DMS 273 treated with DMSO at 0.1 percent for 48 hours (cell line): ENCODE data around the gene OTUB2.

Experiments used
- DNase-seq: peaks from one replicate; lab custom pipeline; 2025; lab: John Stamatoyannopoulos, UW

Gene OTUB2

DNA sequence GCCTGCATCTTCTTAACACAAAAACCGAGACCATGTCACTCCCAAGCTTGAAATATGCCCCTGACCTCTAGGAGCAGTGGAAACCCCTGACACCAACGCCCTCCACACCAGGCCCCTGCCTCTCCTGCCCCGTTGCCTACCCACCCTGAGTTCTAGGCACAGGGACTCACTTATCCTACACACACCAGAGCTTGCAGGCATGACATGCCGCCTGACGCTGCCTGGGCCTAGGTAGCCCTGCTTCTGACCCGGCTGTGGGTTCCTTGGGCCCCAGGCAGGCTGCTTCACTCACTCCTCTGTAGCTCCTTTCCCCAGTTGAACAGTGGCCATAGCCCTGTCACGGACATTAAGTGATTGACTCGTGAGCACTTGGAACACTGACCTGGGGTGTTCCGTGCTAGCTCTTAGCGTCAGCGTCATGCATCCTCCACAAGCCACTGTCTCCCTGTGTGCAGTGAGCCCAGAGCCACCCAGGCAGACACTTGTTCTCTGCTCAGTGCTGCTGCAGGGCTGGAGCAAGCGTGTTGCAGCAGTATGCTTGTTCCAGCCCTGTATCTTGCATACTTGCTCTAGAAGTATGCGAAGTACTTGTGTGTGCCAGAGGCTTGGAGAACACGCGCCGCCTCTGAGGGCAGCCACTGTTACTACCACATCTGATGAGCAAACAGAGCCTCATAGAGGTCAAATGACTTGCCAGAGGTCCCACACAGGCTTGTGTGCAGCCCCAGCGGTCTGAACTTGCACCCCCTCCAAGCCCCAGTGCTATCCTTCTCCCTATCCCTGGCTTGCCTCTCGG is 15.6 kb downstream of the OTUB2 start:
- no peak for DNase-seq

DNA sequence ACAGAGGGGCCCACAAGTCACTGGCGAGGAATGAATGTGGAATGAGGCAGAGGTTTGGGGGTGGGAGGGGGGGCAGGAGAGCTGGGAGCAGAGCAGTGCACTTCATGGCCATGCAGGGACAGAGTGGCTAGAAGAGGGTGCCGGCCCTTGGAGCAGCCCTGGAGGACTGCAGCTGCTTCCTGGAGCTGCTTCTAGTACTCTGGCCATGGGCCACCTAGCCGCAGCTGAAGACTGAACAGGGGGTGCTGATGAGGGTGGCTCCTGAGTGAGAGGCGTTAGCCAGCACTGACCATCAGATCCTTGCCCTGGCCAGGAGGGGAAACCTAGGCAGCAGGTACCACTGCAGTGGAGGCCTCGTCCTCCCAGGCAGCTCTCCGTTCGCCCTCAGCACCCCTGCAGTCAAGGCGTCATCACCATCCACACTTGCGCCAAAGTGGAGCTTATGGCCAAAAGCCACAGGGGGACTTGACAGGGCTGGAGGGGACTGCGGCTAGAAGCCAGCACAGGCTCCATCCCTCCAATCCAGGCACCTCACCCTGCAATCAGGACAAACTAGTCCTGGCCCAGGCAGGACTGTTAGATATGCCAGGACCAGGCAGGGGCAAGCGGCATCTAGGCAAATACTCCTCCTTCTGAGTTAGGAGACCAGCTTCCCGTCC is 16.4 kb downstream of the OTUB2 start:
- DNase-seq: no peak

DNA sequence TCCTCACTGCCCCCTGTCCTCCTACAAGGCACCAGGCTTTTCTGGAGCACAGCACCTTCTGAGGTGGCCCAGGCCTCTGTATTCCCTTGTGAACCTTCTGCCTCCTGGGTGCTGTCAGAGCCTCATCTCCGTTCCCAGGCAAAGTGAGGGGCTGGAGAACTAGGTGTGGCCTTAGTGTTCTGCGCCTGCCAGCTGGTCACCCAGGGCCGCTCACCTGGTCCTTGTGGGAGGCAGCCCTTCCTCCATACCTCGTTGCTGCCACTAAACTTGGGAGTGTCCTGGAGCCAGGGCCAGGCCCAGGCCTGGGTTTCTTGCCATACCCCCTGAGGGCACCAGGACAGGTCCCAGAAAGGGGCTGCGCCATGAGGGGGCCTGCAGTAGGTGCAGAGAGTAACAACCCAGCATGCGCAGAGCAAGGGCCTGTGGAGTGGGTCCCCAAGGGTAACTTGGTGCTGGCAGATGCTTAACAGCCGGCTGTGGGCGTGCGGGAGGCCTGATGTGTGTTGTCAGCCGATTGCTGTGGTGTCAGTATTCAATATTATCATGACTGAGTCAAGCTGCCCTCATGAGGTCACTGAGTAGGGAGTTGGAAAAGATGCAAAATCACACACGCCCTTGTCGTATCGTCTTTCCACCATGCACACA is 17.1 kb downstream of the OTUB2 start:
- no peak for DNase-seq

DNA sequence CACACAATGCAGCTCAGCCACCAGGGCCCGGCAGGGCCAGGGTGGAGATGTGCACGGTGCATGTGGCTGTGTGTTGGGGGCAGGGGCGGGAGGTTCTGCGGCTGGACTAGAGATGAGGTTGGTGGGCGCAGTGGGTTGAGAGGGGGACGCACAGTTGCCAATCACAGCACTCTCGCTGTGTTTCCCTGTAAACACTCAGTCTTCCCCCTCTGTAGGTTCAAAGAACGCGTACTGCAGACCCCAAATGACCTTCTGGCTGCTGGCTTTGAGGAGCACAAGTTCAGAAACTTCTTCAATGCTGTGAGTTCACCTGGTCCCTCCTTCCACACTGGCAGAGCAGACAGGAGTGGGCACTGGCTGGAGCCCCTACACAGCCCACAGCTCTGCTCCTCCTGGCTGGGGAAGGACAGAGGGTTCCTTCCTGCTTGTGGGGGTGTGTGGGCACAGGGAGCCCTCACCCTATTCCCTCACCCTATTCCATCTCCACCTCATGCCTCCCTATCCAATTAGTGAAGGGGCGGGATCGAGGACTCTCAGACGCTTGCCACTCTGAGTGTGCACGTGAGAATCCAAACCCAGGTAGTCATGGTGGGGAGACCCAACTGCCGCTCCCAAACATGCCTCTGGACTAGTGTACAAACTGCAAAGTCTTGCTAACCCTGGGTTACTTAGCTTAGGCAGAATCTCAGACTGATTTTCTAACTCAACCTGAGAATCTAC is 17.8 kb downstream of the OTUB2 start:
- no peak for DNase-seq

GRCh38 chr14:94044476-94045091 is 18.4 kb downstream of the OTUB2 start:
- no peak for DNase-seq

- DNase-seq: no peak
Observed at GRCh38 chr14:94045101-94045500, 19.0 kb downstream of the OTUB2 start.

GRCh38 chr14:94045563-94046345 is 19.6 kb downstream of the OTUB2 start:
- DNase-seq: no peak

DNA sequence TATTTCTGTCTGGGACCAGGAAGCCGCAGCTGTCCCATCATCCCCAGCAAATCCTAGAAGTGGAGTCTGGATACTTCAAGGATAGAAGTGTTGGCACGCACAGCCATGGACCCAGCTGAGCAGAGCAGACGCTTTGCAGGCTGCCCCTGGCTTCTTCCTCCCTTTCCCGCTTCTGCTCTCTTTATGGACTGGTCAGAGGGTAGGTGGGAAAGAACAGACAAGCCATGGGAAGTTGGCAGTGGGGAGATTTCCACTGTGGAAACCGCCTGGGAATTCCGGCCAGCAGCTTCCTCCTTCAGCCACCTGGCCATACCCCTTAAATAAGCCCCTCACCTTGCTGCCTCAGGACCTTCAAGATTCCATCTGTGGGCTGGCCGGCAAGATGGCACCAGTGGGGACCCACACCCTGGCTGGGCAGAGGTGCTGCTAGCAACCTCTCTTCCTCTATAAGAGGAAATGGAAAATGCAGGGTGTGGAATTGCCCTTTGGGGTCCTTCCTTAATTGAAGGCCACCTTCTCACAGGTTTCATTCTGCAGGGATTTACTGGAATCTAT is 20.6 kb downstream of the OTUB2 start:
- DNase-seq: no peak

DNA sequence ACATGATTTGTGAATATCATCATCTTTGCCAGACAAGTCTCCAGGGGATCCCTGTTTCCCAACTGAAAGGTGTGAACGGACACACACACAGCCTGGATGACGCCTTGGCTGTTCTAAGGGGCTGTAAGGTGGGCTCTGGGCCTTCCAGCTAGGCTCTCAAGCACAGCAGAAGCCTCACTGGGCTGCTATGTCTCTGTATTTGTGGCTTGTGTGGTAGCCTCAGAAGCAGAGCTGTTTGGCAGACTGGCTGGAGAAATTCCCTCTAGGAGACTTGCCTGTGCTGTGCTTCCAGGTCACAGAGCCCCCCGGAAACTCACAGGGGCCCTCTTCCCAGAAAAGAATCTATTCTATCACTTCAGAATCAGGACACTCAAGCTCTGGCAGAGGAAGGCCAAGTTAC is 21.4 kb downstream of the OTUB2 start:
- DNase-seq: no peak

- no peak for DNase-seq
Observed at GRCh38 chr14:94048691-94049624, 22.8 kb downstream of the OTUB2 start.

DNA sequence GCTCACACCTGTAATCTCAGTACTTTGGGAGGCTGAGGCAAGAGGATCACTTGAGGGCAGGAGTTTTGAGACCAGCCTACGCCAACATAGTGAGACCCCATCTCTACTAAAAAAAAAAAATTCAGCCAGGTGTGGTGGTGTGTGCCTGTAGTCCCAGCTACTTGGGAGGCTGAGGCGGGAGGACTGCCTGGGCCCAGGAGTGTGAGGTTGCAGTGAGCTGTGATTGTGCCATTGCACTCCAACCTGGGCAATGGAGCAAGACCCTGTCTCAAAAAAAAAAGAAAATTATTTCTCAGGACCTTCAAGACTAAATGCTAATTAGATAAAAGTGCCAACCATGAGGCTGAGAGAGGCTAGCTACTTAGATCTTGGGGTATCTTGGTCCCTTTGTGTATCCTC is 23.5 kb downstream of the OTUB2 start:
- no peak for DNase-seq

DNA sequence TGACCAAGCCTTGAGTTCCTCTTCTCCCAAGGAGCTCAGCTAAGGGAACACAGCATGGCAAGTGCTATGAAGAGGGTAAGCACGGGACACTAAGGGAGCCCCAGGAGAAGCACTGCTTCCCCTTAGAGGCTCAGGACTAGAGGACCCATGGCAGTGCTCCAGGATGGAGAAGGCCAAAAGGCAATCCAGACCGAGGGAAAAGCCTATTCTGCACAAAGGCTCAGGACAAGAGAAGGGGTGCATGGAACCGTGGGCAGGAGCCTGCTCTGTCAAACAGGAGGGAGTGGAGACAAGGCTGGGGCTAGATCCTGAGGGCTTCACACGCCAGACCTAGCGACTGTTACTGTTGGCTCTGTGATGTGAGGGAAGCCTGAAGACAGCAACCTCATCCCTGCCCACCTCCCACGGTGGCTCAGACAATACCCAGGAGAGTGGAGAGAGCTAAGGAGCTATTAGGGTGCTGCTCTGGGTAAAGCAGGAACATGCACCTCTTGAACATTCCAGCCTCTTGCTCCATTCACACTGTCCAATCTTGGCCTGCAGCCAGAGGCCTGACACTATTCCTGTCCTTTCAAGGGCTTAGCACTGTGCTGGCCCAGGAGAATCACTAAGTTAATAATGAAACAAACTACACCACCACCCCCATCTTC is 24.2 kb downstream of the OTUB2 start:
- no peak for DNase-seq

DNA sequence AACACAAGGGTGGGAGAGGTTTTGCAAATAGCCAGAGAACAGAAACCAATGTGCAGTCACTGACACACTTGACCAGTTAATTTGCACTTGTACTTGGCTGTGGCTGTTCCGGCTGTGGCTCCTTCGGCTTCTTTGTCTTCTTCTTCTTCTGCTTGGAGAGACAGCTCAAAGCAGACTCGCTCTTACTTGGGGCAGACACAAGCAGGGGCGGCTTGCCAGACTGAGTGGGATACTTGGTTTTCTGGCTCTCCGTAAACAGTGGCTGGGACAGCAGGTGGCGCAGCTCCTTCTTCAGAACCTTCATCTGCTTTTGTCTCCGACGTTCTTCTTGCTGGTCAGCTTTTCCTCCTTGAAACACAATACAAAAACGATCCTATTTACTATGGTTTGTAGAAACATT is 25.0 kb downstream of the OTUB2 start:
- no peak for DNase-seq

DNA sequence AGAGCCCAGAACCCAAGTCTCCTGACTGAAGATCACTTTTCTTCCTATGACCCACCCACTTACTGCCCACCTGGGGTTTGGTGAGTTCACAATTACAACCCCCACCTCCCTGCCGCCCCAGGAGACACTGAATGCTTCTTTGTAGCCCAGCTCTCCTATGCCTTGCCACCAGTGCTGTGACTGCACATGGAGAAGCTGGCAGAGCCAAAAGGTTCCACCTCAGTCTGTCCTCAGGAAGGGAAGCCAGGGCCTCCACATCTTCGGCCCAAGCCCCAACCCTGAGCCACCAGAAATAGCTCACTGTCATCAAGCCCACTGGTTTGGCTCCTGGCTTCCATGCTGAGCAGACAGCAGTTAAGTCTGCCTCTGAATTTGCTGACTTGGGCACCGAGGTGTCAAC is 25.6 kb downstream of the OTUB2 start:
- DNase-seq: no peak

DNA sequence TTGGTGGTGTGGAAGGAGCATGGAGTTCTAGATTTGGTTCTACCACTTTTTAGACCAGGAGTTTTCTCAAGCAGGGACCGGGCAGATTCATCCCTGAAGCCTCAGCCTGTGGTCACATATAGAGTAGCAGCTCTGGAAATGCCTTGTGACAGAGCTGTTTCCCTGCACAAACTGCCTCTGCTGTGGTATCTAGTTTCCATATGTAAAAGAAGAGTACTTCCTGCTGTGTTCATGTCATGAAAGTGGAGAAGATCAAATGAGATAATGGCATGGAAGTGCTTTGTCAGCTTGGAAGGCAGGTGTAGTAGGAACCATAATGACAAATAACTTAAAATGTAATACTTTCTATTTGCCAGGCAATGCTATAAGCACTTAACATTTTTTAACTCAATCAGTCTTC is 26.1 kb downstream of the OTUB2 start:
- no peak for DNase-seq

DNA sequence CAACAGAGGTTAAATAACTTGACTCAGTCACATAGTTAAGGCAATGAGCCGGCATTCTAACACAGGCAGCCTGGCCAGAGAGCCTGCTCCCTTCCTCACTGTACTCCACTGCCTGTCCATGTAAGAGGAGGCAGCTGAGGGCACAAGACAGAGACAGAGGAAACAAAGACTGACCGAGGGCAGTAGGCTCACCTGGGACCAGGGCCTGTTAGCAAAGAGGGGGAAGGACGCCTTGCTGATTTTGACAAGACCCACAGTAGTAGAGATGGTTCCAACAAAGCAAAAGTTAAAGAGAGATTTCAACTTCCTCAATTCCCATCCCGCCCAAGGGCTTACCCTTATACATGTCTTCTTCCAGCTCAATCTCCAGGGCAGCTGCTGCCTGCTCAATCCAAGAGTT is 26.5 kb downstream of the OTUB2 start:
- DNase-seq: no peak

GRCh38 chr14:94054401-94054800 is 28.3 kb downstream of the OTUB2 start:
- no peak for DNase-seq

DNA sequence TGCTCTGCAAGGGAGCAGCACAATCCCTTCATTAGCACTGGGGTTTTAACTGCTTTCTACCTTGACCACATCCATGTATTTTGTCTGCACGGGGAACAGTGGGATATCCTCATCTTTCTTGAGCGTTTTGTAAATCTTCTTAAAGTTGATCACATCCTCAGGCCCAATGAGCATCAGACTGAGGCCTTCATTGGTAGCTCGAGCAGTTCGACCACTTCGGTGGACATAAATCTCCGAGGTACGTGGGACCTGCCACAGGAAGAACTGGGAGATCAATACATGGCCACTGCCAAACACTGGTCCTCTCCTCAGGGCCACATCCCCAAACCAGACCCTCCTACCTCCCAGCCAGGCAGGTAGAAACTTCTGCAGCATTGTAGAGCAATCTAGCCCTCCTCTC is 28.8 kb downstream of the OTUB2 start:
- no peak for DNase-seq

DNA sequence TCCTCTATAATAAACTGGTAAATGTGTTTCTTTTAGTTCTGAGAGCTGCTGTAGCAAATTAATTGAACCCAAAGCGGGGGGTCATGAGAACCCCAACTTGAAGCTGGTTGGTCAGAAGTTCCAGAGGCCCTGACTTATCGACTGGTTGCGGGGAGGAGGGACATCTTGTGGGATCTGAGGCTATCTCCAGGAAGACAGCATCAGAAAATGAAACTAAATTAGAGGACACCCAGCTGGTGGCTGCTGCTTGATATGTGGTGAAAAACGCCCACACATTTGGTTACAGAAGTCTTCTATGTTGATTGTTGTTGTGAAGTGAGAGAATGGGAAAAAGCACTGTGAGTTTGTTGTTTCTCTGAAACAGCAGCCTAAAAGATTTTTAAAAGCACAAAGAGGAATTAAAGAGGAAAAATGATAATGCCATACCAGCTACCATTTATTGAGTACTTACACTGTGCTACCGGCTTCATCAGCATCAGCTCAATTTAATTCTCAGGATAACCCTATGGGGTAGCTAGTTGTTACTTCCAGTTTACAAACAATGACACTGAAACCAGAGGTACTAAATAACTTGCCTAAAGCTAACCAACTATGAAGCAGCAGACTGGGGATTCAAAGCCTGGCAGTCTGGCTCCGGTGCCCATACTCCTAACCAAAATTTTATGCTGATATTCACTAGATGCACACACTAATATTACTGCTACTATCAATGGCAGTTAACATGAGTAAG is 30.6 kb downstream of the OTUB2 start:
- DNase-seq: no peak
